ENCODE results near the gene FIGLA.

The FIGLA gene

DNA sequence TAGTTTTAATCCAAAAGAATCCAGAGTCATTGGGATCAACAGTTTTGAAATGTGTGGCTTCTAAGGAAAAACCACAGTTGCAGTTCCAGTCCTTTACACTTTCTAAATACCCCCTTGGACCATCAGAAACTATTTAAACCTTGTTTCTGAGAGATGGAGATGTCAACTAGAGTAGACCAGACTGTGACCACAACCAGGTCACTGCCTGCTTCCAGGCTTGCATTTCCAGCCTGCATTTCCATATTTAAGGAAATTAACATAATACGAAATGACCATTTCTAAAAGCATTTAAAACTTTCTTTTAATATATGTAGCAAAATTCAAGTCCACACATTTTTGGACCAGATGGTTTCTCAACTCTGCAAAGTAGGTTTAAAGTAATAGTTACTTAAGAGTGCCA lies 60.8 kb downstream of the FIGLA start:
- Histone ChIP-seq H3K27me3 (ENCODE audit: insufficient read depth, poor library complexity, severe bottlenecking) (no peaks in the 10 kb centered on the region), H3K4me3 (replicated peaks; ENCODE audit: insufficient read depth, low read length) (no peak overlapping the region), H3K27ac (replicated peaks) (no peak overlapping the region)
- DNase-seq (ENCODE audit: low read depth in 1 of 2, low spot score in 1 of 2), result no peak
- TF ChIP-seq CTCF (IDR thresholded peaks at IDR 0.05; ENCODE audit: insufficient read depth, low read length), result no peak

- DNase-seq (ENCODE audit: low read depth in 1 of 2, low spot score in 1 of 2), result no peak
Measured at GRCh38 chr2:70728128-70728527, 62.3 kb downstream of the FIGLA start.

More at GRCh38 chr2:70728128-70728527, 62.3 kb downstream of the FIGLA start:
- no peak overlapping the region for H3K4me3 ChIP-seq (replicated peaks; ENCODE audit: insufficient read depth, low read length)
- no peak overlapping the region for H3K27ac ChIP-seq (replicated peaks)
- TF ChIP-seq CTCF (IDR thresholded peaks at IDR 0.05; ENCODE audit: insufficient read depth, low read length) (no peak), GABPA (IDR thresholded peaks at IDR 0.05; ENCODE audit: low read depth) (no peak), REST (IDR thresholded peaks at IDR 0.05; ENCODE audit: insufficient replicate concordance, low read depth) (no peak), POLR2AphosphoS5 (IDR thresholded peaks at IDR 0.05; ENCODE audit: low read depth) (no peak)
- no peaks in the 10 kb centered on the region for H3K27me3 ChIP-seq (ENCODE audit: insufficient read depth, poor library complexity, severe bottlenecking)

Data from HL-60 (cell line).